ENCODE measurements around the gene LRRC7. TPM values are rescaled to one million over a fixed set of nuclear protein-coding genes. Genes with fewer than 3 reads are reported as not detected.

LRRC7 gene
- total RNA-seq, 4 donors from 2014 or later = 0.12 to 0.32 TPM; not detected in 2

GRCh38 chr1:70084314-70084915 lies 516.7 kb downstream of the LRRC7 start:
- no peak for ATAC-seq (ENCODE audit: low FRiP score)
- no peak for DNase-seq (ENCODE audit: low spot score)
- TF ChIP-seq CTCF (IDR thresholded peaks at IDR 0.05) = no peak

DNA sequence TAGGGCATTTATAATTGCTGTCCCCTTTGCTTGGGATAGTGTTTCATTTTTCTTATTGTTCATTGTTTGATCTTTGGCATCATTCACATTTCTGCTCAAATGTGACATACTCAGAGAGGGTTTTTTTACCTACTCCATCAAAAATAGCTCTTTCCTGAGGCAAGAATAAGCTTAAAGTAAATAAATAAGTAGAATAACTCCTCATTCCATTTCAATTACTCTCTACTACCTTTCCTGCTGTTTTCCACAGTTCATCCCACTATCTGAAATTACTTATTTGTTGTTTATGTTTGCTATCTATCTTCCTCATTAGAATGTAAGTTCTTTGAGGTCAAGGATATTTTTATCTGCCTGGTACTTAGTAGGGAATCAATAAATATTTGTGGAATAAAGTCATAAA lies 517.8 kb downstream of the LRRC7 start:
- no peak for DNase-seq (ENCODE audit: low spot score)
- ATAC-seq (ENCODE audit: low FRiP score) = no peak
- TF ChIP-seq CTCF (IDR thresholded peaks at IDR 0.05) = no peak

DNA sequence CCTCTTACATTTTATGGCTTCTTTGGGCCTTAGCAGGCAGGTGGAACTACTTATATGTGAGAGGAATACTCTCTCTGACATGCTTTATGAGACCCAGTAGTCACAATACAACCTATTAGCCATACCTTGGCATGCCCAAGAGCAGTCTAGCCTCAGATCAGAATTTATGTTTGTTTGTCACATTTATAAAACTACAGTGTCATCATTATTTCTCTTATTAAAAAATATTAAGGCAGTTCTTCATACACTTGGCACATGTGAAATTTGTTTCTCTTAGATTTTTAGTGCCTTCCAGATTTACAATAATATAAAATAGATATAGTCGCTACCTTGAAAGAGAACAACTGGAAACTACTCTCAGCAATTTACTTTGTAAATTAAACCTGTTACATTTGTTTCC lies 519.2 kb downstream of the LRRC7 start:
- no peak for DNase-seq (ENCODE audit: low spot score)
- ATAC-seq (ENCODE audit: low FRiP score) = no peak
- no peak for TF ChIP-seq CTCF (IDR thresholded peaks at IDR 0.05)

DNA sequence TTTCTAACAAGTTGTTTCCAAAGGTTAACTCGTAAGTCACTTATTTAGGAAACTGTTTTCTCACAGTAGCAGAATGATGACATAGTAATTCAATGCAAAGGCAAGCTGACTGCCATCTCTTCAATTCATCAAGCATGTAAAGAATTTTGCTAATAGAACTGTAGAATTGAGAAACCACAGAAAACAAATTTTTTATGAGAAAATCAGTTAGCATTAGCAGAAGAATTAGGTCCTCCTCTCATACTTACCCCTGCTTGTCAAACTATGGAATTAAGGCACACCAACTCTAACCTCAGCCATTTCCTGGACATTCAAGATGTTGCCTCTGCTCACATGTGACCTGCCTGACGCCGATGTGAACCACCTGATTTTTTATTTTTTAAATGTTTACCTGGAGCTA lies 522.4 kb downstream of the LRRC7 start:
- DNase-seq (ENCODE audit: low spot score) (no peak), ATAC-seq (ENCODE audit: low FRiP score) (no peak)
- TF ChIP-seq CTCF (IDR thresholded peaks at IDR 0.05) = no peak

DNA sequence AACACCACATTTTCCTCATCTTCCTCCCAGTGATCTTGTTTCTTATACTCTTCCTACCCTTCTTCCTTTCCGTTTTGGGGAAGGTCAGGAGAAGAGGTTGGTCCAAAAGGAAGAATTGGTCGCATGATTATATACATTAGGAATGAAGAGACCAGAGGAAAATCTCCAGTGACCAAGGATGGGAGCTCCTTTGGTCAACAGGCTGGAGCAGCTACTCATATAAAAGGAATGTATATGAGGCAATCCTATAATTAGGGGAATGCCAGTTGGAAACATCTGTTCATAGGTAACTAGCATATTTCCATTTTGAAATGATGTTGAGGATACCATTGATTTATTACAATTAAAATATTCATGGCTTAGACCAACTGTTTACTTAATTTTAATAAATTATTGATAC lies 523.2 kb downstream of the LRRC7 start:
- no peak for TF ChIP-seq CTCF (IDR thresholded peaks at IDR 0.05)
- no peak for DNase-seq (ENCODE audit: low spot score)
- ATAC-seq (ENCODE audit: low FRiP score) = no peak

DNA sequence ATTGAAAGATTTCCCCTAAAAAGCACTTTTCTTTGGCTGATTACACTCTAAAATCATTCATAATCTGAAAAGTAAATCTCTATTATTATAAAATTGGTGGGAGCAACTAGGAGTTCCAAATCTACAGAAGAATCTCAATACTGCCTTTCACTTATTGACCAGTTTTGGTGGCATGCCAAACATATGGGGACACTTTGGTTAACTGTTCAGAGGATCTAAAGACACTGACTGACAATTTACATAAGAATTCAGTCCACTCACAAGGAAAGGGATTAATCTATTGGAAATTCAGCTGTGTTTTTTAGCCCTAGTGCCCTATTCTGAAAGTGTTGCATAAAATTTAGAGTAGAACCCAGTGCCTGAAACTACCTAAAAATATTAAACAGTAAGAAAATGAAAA lies 524.1 kb downstream of the LRRC7 start:
- no peak for DNase-seq (ENCODE audit: low spot score)
- TF ChIP-seq CTCF (IDR thresholded peaks at IDR 0.05) = no peak
- ATAC-seq (ENCODE audit: low FRiP score) = no peak

- ATAC-seq (ENCODE audit: low FRiP score) (no peak), DNase-seq (ENCODE audit: low spot score) (no peak)
- no peak for TF ChIP-seq CTCF (IDR thresholded peaks at IDR 0.05)
Measured at GRCh38 chr1:70092526-70092925, 524.8 kb downstream of the LRRC7 start.

Data from omental fat pad (tissue), 4 donors.